ENCODE data around the gene RDX. TPM values are rescaled to one million over a fixed set of nuclear protein-coding genes. Genes with fewer than 3 reads are reported as not detected.

Gene RDX
- total and polyA plus RNA-seq, 9 of the 15 experiments (the other 6 are each of a cell fraction or from before 2014, with no cell fraction given): 35.6 to 62.1 (median 54.3) TPM

DNA sequence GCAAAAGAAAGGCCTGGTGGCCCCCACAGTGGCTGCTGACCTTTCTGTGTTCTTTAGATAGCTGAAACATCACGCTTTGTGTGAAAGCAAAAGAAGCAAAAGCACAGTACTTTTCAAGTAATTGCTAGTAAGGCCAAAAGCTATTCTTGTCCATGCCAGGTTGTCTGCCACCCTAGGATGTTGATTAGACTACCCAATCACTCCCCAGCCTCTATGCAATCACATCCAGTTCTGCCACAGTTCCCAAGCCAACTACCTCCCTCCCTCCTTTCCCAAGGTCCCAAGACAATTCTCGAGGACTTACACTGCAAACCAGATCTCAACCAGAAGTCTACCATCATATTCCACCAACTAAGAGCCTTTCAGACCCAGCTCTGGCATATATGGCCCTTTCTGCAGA is 46.2 kb downstream of the RDX start:
- TF ChIP-seq E2F1 (CRISPR knock-in tag; IDR thresholded peaks at IDR 0.05): no peak
- no peak for TF ChIP-seq KAT7 (CRISPR knock-in tag; IDR thresholded peaks at IDR 0.05; ENCODE audit: borderline replicate concordance)
- no peak for TF ChIP-seq ZNF431 (CRISPR knock-in tag; IDR thresholded peaks at IDR 0.05)
- no peak for TF ChIP-seq MTF1 (CRISPR knock-in tag; IDR thresholded peaks at IDR 0.05; ENCODE audit: borderline replicate concordance)
- no peak for TF ChIP-seq USF2 (CRISPR knock-in tag; IDR thresholded peaks at IDR 0.05)
- TF ChIP-seq ZNF175 (CRISPR knock-in tag; IDR thresholded peaks at IDR 0.05; ENCODE audit: low read depth): no peak
- TF ChIP-seq, protein P1, sequence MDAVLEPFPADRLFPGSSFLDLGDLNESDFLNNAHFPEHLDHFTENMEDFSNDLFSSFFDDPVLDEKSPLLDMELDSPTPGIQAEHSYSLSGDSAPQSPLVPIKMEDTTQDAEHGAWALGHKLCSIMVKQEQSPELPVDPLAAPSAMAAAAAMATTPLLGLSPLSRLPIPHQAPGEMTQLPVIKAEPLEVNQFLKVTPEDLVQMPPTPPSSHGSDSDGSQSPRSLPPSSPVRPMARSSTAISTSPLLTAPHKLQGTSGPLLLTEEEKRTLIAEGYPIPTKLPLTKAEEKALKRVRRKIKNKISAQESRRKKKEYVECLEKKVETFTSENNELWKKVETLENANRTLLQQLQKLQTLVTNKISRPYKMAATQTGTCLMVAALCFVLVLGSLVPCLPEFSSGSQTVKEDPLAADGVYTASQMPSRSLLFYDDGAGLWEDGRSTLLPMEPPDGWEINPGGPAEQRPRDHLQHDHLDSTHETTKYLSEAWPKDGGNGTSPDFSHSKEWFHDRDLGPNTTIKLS (IDR thresholded peaks at IDR 0.05; ENCODE audit: borderline replicate concordance, low read depth): no peak
- TF ChIP-seq HMG20A (CRISPR knock-in tag; conservative IDR thresholded peaks at IDR 0.05): no peak
- no peak for ATAC-seq
- H3K27ac ChIP-seq (ENCODE audit: extremely low read depth, low read depth, low read length): no peak overlapping the region
- CTCF ChIA-PET (ENCODE audit: low intra/inter-chr PET ratio): interaction anchor here (1.7 kb wide), 1 partner anchor 304 kb away, joined by 4 read pairs; no protein-coding TSS in a partner anchor
- H3K79me2 ChIP-seq (ENCODE audit: control insufficient read depth, insufficient read depth, low read length): no peaks in the 10 kb centered on the region
- no peak overlapping the region for H3K4me2 ChIP-seq (ENCODE audit: insufficient read depth, low read length)
- no peaks in the 10 kb centered on the region for H3K9me3 ChIP-seq (replicated peaks; ENCODE audit: control insufficient read depth, insufficient read depth, low read depth, low read length)
- H3K9me1 ChIP-seq (ENCODE audit: control insufficient read depth, insufficient read depth, low read length): no peaks in the 10 kb centered on the region
- intact Hi-C loops (cut with micrococcal nuclease): no loop called here
- H2AFZ ChIP-seq (ENCODE audit: low read depth, low read length): no peak overlapping the region
- POLR2A ChIA-PET: interaction anchor here (0.7 to 1.2 kb wide), 3 partner anchors 8 to 46 kb away, joined by 3 to 5 read pairs (median 4); partner anchors contain the start of gene RDX
- DNase-seq (ENCODE audit: extremely low read depth in 1 of 4, low spot score in 3 of 4): no peak
- 63% methylated on average over 2 of the region's 2 CpGs for WGBS (ENCODE audit: insufficient coverage, low coverage, missing lambda C conversion rate)
- H3K4me1 ChIP-seq (replicated peaks in 1 of 2; ENCODE audit: control insufficient read depth in 2 of 2, insufficient read depth in 2 of 2, low read length in 2 of 2): 0 out of 5 replicates have a peak, but pooled peaks cover 0 to 4% of the 10 kb centered on the region in 2 experiments
- H4K20me1 ChIP-seq (replicated peaks; ENCODE audit: control insufficient read depth, insufficient read depth, low read length): no peaks in the 10 kb centered on the region
- peaks cover 81% of the 10 kb centered on the region; the same call in 2 of the 3 replicates for H3K36me3 ChIP-seq (ENCODE audit: control insufficient read depth, insufficient read depth, low read length)
- no peaks in the 10 kb centered on the region for H3K27me3 ChIP-seq (ENCODE audit: control insufficient read depth in 2 of 2, insufficient read depth in 2 of 2, low read length in 2 of 2)
- no TSS peak for BruUV-seq (replicated peaks)
- no peak overlapping the region for H3K4me3 ChIP-seq
- no peak for FAIRE-seq
- H3K9ac ChIP-seq (ENCODE audit: insufficient read depth in 1 of 2, low read depth in 2 of 2, low read length in 2 of 2): no peak overlapping the region
- in situ Hi-C loops (cut with MboI): no loop called here

Measured in K562 (cell line).